HEK293 (cell line): ENCODE data around the gene MGA.
A peak's percentile ranks its signal among the peaks of the same experiment; 100 is the strongest.

ENCODE experiments used
- CTCF ChIA-PET: fragments of 350-600 bp; formaldehyde crosslinking; extraction: SDS; loops from one replicate; lab custom pipeline; 2021; ENCODE audit warnings: antibody characterized with exemption; lab: Yijun Ruan, JAX
- POLR2A ChIA-PET: fragments of 300-600 bp; formaldehyde crosslinking; extraction: SDS; loops from one replicate; lab custom pipeline; 2020; ENCODE audit warnings: antibody characterized with exemption, inconsistent platforms; lab: Yijun Ruan, JAX
- H3K27ac ChIP-seq: fragments of 200-500 bp; sonication (Bioruptor generic); 2 replicates; pipeline ENCODE4 v1.5.1; 2014; ENCODE audit warnings: low read depth, low read length, control low read depth, inconsistent platforms; ENCODE audit errors: extremely low read depth
- H3K36me3 ChIP-seq, 2 experiments: fragments of 200-500 bp in 1 of 2; sonication (Bioruptor generic) in 1 of 2; 1 replicate in 1 of 2; 2 replicates in 1 of 2; pipeline ENCODE4 v1.5.1; 2014 to 2017; ENCODE audit warnings: inconsistent platforms in 2 of 2, low read length in 2 of 2; ENCODE audit not compliant: control insufficient read depth in 2 of 2, insufficient read depth in 1 of 2
- H3K4me1 ChIP-seq: fragments of 200-500 bp; sonication (Bioruptor generic); 2 replicates; pipeline ENCODE4 v1.5.1; 2014; ENCODE audit warnings: mild to moderate bottlenecking, low read length, inconsistent platforms; ENCODE audit not compliant: control insufficient read depth, insufficient read depth
- H3K4me3 ChIP-seq: 2 replicates; pipeline ENCODE4 v1.5.1; 2011; ENCODE audit warnings: low read depth, mild to moderate bottlenecking, control low read depth, low read length, moderate library complexity
- H3K9me3 ChIP-seq: fragments of 200-500 bp; sonication (Bioruptor generic); 2 replicates; pipeline ENCODE4 v1.5.1; 2014; ENCODE audit warnings: low read depth, low read length, inconsistent platforms; ENCODE audit not compliant: control insufficient read depth, insufficient read depth
- CTCF ChIP-seq: fragments of 450-650 bp; formaldehyde crosslinking; IDR thresholded peaks from 2 replicates; pipeline ENCODE4 v1.5.1; 2016; ENCODE audit warnings: missing biosample characterization, missing genetic modification characterization
- GLIS2 ChIP-seq: fragments of 450-650 bp; formaldehyde crosslinking; IDR thresholded peaks from 2 replicates; pipeline ENCODE4 v1.5.1; 2016; ENCODE audit warnings: missing biosample characterization, missing genetic modification characterization
- HOXD13 ChIP-seq: sonication (generic); formaldehyde crosslinking; IDR thresholded peaks from 2 replicates; pipeline ENCODE4 v1.8.0; 2022; ENCODE audit warnings: missing genetic modification reagents, borderline replicate concordance
- PATZ1 ChIP-seq: fragments of 450-650 bp; formaldehyde crosslinking; IDR thresholded peaks from 2 replicates; pipeline ENCODE4 v1.5.1; 2016; ENCODE audit warnings: missing biosample characterization, missing genetic modification characterization
- PRDM1 ChIP-seq: fragments of 450-650 bp; formaldehyde crosslinking; IDR thresholded peaks from 2 replicates; pipeline ENCODE4; 2016; ENCODE audit warnings: missing biosample characterization, missing genetic modification characterization
- SALL2 ChIP-seq: fragments of 450-650 bp; formaldehyde crosslinking; IDR thresholded peaks from 2 replicates; pipeline ENCODE4 v1.5.0; 2017; ENCODE audit warnings: missing biosample characterization, mild to moderate bottlenecking, missing genetic modification characterization, borderline replicate concordance
- SETDB1 ChIP-seq: IDR thresholded peaks from one replicate; pipeline ENCODE4 v1.6.1; 2017; ENCODE audit warnings: mild to moderate bottlenecking, low read length, moderate library complexity, mixed read lengths; ENCODE audit not compliant: insufficient read length
- SP2 ChIP-seq: fragments of 450-650 bp; formaldehyde crosslinking; IDR thresholded peaks from 2 replicates; pipeline ENCODE4 v1.5.1; 2016; ENCODE audit warnings: missing biosample characterization, missing genetic modification characterization
- SP3 ChIP-seq: fragments of 450-650 bp; formaldehyde crosslinking; IDR thresholded peaks from 2 replicates; pipeline ENCODE4 v1.5.1; 2016; ENCODE audit warnings: missing biosample characterization, missing genetic modification characterization
- ZNF169 ChIP-seq: fragments of 450-650 bp; formaldehyde crosslinking; IDR thresholded peaks from 2 replicates; pipeline ENCODE4 v1.5.1; 2016; ENCODE audit warnings: missing biosample characterization, missing genetic modification characterization
- ZNF19 ChIP-seq: fragments of 450-650 bp; formaldehyde crosslinking; IDR thresholded peaks from 2 replicates; pipeline ENCODE4; 2016; ENCODE audit warnings: missing biosample characterization, missing genetic modification characterization, low read depth
- ZNF221 ChIP-seq: fragments of 450-650 bp; formaldehyde crosslinking; IDR thresholded peaks from 2 replicates; pipeline ENCODE4 v1.5.1; 2017; ENCODE audit warnings: missing biosample characterization, missing genetic modification characterization, borderline replicate concordance
- ZNF510 ChIP-seq: fragments of 450-650 bp; formaldehyde crosslinking; IDR thresholded peaks from 2 replicates; pipeline ENCODE4 v1.5.1; 2018; ENCODE audit warnings: mild to moderate bottlenecking, missing genetic modification characterization, missing biosample characterization; ENCODE audit not compliant: insufficient replicate concordance
- ZNF596 ChIP-seq: fragments of 450-650 bp; IDR thresholded peaks from 2 replicates; pipeline ENCODE4 v1.5.0; 2018; ENCODE audit warnings: missing biosample characterization, mild to moderate bottlenecking, missing genetic modification characterization, moderate library complexity
- ZNF768 ChIP-seq: fragments of 450-650 bp; formaldehyde crosslinking; IDR thresholded peaks from 2 replicates; pipeline ENCODE4 v1.5.1; 2018; ENCODE audit warnings: missing biosample characterization, mild to moderate bottlenecking, missing genetic modification characterization
- ZSCAN16 ChIP-seq: fragments of 450-650 bp; formaldehyde crosslinking; IDR thresholded peaks from 2 replicates; pipeline ENCODE4 v1.5.1; 2016; ENCODE audit warnings: missing biosample characterization, missing genetic modification characterization
- ZSCAN30 ChIP-seq: fragments of 450-650 bp; IDR thresholded peaks from 2 replicates; pipeline ENCODE4 v1.5.1; 2018; ENCODE audit warnings: missing biosample characterization, mild to moderate bottlenecking, missing genetic modification characterization, moderate library complexity
- TF ChIP-seq, protein P1 (sequence below): fragments of 450-650 bp; formaldehyde crosslinking; IDR thresholded peaks from 2 replicates; pipeline ENCODE4 v1.5.1; 2017; ENCODE audit warnings: missing biosample characterization, missing genetic modification characterization

Gene MGA

DNA sequence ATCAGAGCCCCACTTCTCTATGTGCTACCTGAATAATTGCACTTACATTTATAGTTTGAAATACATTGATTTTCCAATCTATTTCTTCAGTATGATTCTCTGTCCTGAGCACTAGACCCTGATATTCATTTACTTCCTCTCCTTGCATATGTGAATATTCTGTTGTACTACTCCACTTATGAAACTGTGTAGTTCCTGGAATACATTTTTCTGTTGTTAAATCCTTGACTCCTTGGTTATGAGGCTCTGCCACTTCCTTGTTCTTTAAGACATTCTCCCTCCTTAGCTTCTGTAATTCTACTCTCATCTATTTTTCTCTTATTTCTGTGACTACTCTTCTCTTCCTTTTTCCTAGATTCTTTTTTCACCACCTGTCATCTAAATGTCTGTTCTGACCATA lies 12.9 kb upstream of the MGA start:
- TF ChIP-seq ZNF596 (tag by site-specific recombination), result no peak
- TF ChIP-seq SALL2, result no peak
- TF ChIP-seq SP3, result no peak
- no peak for TF ChIP-seq ZNF169 (tag by site-specific recombination)
- no peak for TF ChIP-seq SP2 (tag by site-specific recombination)
- TF ChIP-seq, protein P1, sequence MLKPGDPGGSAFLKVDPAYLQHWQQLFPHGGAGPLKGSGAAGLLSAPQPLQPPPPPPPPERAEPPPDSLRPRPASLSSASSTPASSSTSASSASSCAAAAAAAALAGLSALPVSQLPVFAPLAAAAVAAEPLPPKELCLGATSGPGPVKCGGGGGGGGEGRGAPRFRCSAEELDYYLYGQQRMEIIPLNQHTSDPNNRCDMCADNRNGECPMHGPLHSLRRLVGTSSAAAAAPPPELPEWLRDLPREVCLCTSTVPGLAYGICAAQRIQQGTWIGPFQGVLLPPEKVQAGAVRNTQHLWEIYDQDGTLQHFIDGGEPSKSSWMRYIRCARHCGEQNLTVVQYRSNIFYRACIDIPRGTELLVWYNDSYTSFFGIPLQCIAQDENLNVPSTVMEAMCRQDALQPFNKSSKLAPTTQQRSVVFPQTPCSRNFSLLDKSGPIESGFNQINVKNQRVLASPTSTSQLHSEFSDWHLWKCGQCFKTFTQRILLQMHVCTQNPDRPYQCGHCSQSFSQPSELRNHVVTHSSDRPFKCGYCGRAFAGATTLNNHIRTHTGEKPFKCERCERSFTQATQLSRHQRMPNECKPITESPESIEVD, result no peak
- H3K9me3 ChIP-seq, result no peaks in the 10 kb centered on the region
- no peak overlapping the region for H3K4me3 ChIP-seq
- no peaks in the 10 kb centered on the region for H3K4me1 ChIP-seq
- POLR2A ChIA-PET, result no interaction called here
- CTCF ChIA-PET, result no interaction called here
- no peaks in the 10 kb centered on the region for H3K36me3 ChIP-seq
- H3K27ac ChIP-seq, result no peak overlapping the region

DNA sequence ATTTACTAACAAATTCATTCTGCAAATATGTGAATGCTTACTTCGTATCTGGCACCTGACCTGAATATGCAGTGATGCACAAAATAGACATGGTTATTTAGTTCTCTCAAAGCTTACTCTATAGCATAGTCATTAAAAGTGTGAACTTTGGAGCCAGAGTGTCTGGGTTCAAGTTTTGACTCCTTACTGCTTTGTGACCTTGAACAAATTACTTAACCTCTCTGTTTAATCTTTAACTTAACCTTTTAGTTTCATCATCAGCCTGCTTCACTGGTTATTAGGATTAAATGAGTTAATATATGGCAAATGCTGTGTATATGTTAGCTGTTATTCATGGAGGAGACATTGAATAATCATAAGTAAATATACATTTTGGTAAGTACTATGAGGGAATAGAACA lies 12.1 kb upstream of the MGA start:
- CTCF ChIA-PET, result interaction anchor here (1.1 kb wide), 1 partner anchor 8 kb away, joined by 3 read pairs; no protein-coding TSS in a partner anchor

DNA sequence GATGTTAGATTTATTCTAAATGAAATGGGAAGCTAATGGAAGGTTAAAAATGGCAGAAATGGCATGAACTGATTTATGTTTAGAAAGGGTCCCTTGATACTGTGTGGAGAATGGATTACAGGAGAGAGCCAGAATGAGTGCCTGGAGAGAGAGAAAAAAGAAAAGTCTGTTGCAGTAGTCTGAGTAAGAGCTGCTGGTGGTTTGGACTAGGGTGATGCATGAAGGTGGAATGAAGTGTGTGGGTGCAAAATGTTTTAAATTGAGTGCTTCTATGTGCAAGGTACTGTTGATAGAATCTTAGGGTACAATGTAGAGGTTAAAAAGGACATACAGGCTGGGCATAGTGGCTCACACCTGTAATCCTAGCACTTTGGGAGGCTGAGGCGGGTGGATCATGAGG lies 11.4 kb upstream of the MGA start:
- POLR2A ChIA-PET, result no interaction called here
- Histone ChIP-seq H3K9me3 (no peaks in the 10 kb centered on the region), H3K4me3 (no peak overlapping the region), H3K27ac (no peak overlapping the region), H3K4me1 (no peaks in the 10 kb centered on the region), H3K36me3 (no peaks in the 10 kb centered on the region)
- CTCF ChIA-PET, result interaction anchor here (1.1 kb wide), 1 partner anchor 9 kb away, joined by 3 read pairs; no protein-coding TSS in a partner anchor
- TF ChIP-seq PATZ1 (tag by site-specific recombination) (no peak), PRDM1 (tag by site-specific recombination) (0 out of 2 replicates have a peak, but pooled peaks have one; percentile 26)

More for the DNA sequence above, 12.1 kb upstream of the MGA start:
- no peaks in the 10 kb centered on the region for H3K36me3 ChIP-seq
- no peak overlapping the region for H3K27ac ChIP-seq
- H3K4me1 ChIP-seq, result no peaks in the 10 kb centered on the region
- no peak overlapping the region for H3K4me3 ChIP-seq
- no peak for TF ChIP-seq CTCF (tag by site-specific recombination)
- TF ChIP-seq ZSCAN30 (tag by site-specific recombination), result no peak
- TF ChIP-seq ZNF768 (tag by site-specific recombination), result peak; percentile 29; the same call in 1 of the 2 replicates
- TF ChIP-seq HOXD13 (CRISPR knock-in tag), result no peak
- TF ChIP-seq ZNF221 (tag by site-specific recombination), result no peak
- no peaks in the 10 kb centered on the region for H3K9me3 ChIP-seq
- POLR2A ChIA-PET, result no interaction called here

DNA sequence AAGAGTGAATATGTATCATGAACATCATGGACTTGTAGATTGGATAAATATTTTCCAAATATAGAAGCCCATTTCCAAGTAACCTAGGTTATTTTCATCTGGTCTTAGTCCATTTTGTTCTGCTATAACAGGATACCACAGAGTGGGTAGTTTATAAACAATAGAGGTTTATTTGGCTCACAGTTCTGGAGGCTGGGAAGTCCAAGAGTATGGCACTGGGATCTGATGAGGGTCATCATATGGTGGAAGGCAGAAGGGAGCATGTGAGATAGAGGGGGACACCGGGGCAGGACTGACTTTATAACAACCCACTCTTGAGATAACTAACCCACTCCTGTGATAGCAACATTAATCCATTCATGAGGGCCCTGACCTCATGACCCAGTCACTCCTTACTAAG lies 9.4 kb upstream of the MGA start:
- H3K4me3 ChIP-seq, result no peak overlapping the region
- CTCF ChIA-PET, result no interaction called here
- H3K36me3 ChIP-seq, result no peaks in the 10 kb centered on the region
- H3K4me1 ChIP-seq, result no peaks in the 10 kb centered on the region
- H3K27ac ChIP-seq, result no peak overlapping the region
- no peaks in the 10 kb centered on the region for H3K9me3 ChIP-seq
- peak; percentile 87 for TF ChIP-seq SETDB1
- no peak for TF ChIP-seq ZSCAN16 (tag by site-specific recombination)
- no peak for TF ChIP-seq GLIS2 (tag by site-specific recombination)
- no peak for TF ChIP-seq ZNF19 (tag by site-specific recombination)
- TF ChIP-seq ZNF510 (tag by site-specific recombination), result no peak
- POLR2A ChIA-PET, result no interaction called here
